ENCODE results near the gene SCN5A. TPM values are rescaled to one million over a fixed set of nuclear protein-coding genes. Genes with fewer than 3 reads are reported as not detected.

The SCN5A gene
- total and polyA plus RNA-seq, 2 of the 8 experiments (the other 6 are each of a cell fraction or from before 2014, with no cell fraction given) = 4.8 to 11.4 TPM

DNA sequence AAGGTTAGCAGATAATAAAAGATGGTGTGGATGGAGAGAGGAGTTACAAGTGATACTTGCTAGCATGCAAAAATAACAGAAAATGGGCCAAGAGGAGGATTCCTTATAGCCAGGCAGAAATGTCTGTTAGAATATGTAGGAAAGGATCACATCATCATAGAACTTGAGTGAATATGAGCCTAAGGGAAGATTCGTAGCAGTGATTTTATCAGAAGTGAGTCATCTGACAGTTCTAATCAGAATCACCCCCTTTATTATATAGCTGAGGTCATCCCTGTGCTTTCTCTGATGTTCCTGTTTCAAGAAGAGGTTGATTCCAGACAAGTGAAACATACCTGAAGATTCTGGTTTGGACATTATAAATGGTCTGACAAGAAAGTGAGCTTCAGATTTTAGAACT, 130.5 kb downstream of the SCN5A start:
- H4K20me1 ChIP-seq (replicated peaks in 1 of 2; ENCODE audit: control insufficient read depth in 1 of 2, insufficient read depth in 2 of 2, low read length in 2 of 2) = no peaks in the 10 kb centered on the region
- no peak for FAIRE-seq
- H3K4me1 ChIP-seq (replicated peaks in 1 of 4; ENCODE audit: control insufficient read depth in 3 of 4, insufficient read depth in 4 of 4, low read length in 3 of 4) = peaks cover 0 to 19% (median 3%) of the 10 kb centered on the region in 4 experiments; a peak in 4 of 7 replicates
- no peak overlapping the region for H3K23ac ChIP-seq (ENCODE audit: insufficient read length)
- no peak overlapping the region for H4K8ac ChIP-seq (ENCODE audit: extremely low read depth, insufficient read depth, low read length)
- no peaks in the 10 kb centered on the region; the same call in 1 of the 2 replicates for H3K79me1 ChIP-seq (ENCODE audit: low read depth, low read length)
- H4K91ac ChIP-seq (replicated peaks; ENCODE audit: insufficient read length, low read length) = no peak overlapping the region
- H2BK5ac ChIP-seq (ENCODE audit: low read depth, low read length) = no peak overlapping the region
- H3K56ac ChIP-seq (replicated peaks; ENCODE audit: insufficient read length, low read depth, low read length) = no peak overlapping the region
- no peak overlapping the region for H2AK5ac ChIP-seq (ENCODE audit: low read depth, low read length)
- H3K36me3 ChIP-seq (ENCODE audit: control insufficient read depth in 2 of 4, insufficient read depth in 4 of 4, low read length in 3 of 4) = peaks cover 0 to 3% (median 2%) of the 10 kb centered on the region in 4 experiments; a peak in 4 of 8 replicates
- no peaks in the 10 kb centered on the region for H3K27me3 ChIP-seq (replicated peaks in 1 of 4; ENCODE audit: control insufficient read depth in 3 of 4, extremely low read depth in 1 of 4, insufficient read depth in 3 of 4, low read length in 3 of 4)
- ChIA-PET CTCF (ENCODE audit: partially characterized antibody) (interaction anchor here (0.7 to 12.5 kb wide), 10 partner anchors 11 to 220 kb away, joined by 3 to 318 read pairs (median 12); partner anchors contain the start of genes EXOG and SCN5A), POLR2A (ENCODE audit: partially characterized antibody) (interaction anchor here (1.1 to 2.0 kb wide), 2 partner anchors 13 to 22 kb away, joined by 3 to 8 read pairs; partner anchors contain the start of gene EXOG)
- no peak overlapping the region for H2BK12ac ChIP-seq (ENCODE audit: low read depth, low read length)
- H4K5ac ChIP-seq (ENCODE audit: insufficient read length, low read depth, low read length) = no peak overlapping the region
- H3K27ac ChIP-seq (ENCODE audit: low read depth, low read length) = no peak overlapping the region
- no peak overlapping the region for H3K4me3 ChIP-seq (ENCODE audit: extremely low read depth in 1 of 4, insufficient read depth in 2 of 4, low read depth in 3 of 4, low read length in 4 of 4)
- no peak overlapping the region for H3K4ac ChIP-seq (replicated peaks; ENCODE audit: insufficient read length, low read depth, low read length)
- no peak overlapping the region for H3K18ac ChIP-seq (ENCODE audit: extremely low read depth, low read length)
- H3K79me2 ChIP-seq (ENCODE audit: control insufficient read depth in 1 of 2, insufficient read depth in 2 of 2, low read length in 2 of 2) = no peaks in the 10 kb centered on the region
- no peak overlapping the region for H2AFZ ChIP-seq (ENCODE audit: low read length)
- 80% methylated on average over 1 of the region's 1 CpG; no CpG with 5 or more reads in 1 of the 2 experiments for WGBS, 2 experiments (ENCODE audit: extremely low coverage in 1 of 2, insufficient coverage in 1 of 2, insufficient read length in 1 of 2, insufficient replicate concordance in 2 of 2, low coverage in 1 of 2, low lambda C conversion rate in 2 of 2, missing lambda C conversion rate in 1 of 2)
- H3K9me3 ChIP-seq (ENCODE audit: insufficient read depth in 2 of 2, low read depth in 1 of 2, low read length in 1 of 2) = no peaks in the 10 kb centered on the region
- H3K23me2 ChIP-seq (ENCODE audit: low read depth, low read length) = no peaks in the 10 kb centered on the region
- no peak for DNase-seq (ENCODE audit: low read depth in 1 of 2, low spot score in 2 of 2)
- no peak overlapping the region for H2BK20ac ChIP-seq (ENCODE audit: low read length)
- no peak overlapping the region for H3K9ac ChIP-seq (replicated peaks in 1 of 4; ENCODE audit: extremely low read depth in 1 of 4, low read depth in 3 of 4, low read length in 3 of 4)
- no peak overlapping the region for H3K14ac ChIP-seq (ENCODE audit: insufficient read length)
- no peak overlapping the region for H2BK15ac ChIP-seq (ENCODE audit: low read length)
- H3K4me2 ChIP-seq (ENCODE audit: insufficient read depth in 1 of 2, low read depth in 2 of 2, low read length in 2 of 2) = no peak overlapping the region
- no peak overlapping the region for H2BK120ac ChIP-seq (replicated peaks; ENCODE audit: low read depth, low read length)
- no peak for TF ChIP-seq SP1 (IDR thresholded peaks at IDR 0.05; ENCODE audit: low read depth, low read length)
- TF ChIP-seq RXRA (IDR thresholded peaks at IDR 0.05; ENCODE audit: insufficient read depth, low read depth, low read length) = no peak
- TF ChIP-seq, protein P1, sequence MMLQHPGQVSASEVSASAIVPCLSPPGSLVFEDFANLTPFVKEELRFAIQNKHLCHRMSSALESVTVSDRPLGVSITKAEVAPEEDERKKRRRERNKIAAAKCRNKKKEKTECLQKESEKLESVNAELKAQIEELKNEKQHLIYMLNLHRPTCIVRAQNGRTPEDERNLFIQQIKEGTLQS (IDR thresholded peaks at IDR 0.05; ENCODE audit: insufficient read depth, low read depth, low read length) = no peak
